NCI-H2227 treated with DMSO at 0.1 percent for 48 hours (cell line): ENCODE results near the gene CEMIP.

Experiments used
- DNase-seq: peaks from one replicate; lab custom pipeline; 2025; lab: John Stamatoyannopoulos, UW

The CEMIP gene

DNA sequence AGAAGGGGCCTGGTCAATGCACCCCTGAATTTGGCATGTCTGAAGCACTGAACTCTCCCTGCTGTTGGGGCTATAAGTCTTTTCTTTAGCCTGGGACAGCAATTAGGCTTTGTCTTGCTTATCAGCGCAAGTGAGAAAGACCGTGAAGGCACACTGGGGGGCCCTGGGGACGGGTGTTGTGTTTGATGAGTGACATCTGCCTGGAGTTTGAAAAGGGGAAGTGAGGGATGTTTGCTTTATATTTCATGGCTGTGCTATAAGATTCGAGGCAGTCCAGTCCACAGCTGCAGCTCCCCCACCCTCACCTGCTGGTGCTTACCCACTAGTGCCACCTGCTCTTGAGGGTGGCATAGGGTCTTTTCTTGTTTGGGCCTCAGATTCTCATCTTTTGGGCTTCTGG lies 44.8 kb downstream of the CEMIP start:
- DNase-seq: no peak

DNA sequence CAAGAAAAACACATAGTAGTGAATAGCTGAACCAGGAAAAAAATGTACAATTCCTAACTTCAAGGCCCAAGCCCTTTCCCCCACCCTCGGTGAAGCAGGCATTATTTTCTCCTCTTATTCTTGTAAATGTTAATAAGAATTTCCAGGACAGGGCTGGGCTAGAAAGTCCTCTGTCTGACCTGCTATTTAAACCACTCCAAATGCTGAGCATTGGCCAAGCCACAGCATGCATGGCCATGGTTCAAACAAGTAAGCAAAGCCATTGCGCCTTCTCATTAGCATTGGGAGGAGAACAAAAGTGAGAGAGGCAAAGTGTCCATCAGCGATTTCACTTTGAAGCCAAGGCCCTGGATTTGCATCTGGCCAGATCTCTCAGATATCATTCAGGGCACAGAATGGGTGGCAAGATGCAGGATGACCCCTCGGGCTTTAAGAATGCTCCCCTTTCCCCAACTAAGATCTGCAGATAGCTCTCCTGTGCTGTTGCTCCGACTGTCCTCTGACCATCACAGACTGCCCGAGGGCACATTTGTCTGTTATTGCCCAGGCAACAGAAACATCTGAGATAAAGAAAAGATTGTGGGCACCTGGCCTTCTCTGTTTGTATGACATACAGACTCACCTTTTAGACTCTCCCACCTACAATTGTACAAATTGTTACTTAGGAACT lies 46.3 kb downstream of the CEMIP start:
- DNase-seq: no peak

DNA sequence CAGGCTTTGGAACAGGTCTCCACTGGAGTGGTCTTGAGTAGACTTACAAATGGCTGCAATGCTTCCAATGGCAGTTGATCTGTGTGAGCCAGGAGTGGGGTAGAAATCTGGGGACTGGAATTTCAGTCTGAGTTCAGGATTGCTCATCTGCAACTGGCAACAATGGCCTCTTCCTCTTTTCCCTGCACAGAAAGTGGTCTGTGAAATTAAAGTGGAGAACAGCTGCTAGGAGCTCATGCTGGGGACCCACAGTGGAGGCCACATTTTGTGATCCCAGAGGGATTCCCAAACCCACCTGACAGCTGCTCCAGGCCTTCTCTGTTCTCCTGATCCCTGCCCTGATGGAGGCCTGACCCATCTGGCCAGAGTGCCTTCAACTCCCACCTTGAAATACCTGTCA lies 49.6 kb downstream of the CEMIP start:
- no peak for DNase-seq

DNA sequence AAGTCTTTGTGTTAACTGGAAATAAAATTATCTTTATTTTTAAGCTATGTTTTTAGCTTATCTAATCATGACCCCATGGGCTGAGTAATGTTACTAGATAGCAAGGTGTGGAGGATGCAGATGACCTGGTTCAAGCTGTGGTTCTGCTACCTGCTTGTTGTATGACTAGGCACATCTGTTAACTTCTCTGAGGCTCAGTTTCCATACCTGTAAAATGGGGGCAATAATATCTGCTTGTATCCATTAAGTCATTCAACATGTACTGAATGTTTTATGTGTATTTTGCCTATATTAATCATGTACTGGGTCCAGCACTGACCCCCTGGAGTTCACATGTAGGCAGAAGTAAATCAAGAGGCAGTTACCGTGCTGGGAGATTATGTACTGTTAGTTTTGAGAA lies 51.5 kb downstream of the CEMIP start:
- DNase-seq: no peak

DNA sequence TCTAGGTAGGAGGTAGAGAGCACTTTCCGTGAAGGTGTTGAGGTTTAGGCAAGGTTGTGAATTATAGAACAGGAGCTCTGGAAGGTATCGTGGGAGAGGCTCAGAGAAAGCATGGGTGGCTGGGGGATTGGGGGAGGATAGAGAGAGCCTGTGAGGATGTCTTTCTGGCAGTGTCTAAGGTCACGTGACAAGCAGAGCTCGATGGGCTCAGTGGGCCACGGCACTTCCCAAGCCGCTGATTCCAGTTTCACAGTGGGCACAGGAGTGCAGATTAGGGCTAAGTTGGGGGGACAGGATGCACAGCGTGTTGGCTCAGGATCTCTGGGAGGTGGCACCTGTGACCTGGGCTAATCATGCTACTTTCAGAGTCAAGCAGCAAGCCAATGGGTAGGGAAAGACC lies 52.0 kb downstream of the CEMIP start:
- DNase-seq: no peak

DNA sequence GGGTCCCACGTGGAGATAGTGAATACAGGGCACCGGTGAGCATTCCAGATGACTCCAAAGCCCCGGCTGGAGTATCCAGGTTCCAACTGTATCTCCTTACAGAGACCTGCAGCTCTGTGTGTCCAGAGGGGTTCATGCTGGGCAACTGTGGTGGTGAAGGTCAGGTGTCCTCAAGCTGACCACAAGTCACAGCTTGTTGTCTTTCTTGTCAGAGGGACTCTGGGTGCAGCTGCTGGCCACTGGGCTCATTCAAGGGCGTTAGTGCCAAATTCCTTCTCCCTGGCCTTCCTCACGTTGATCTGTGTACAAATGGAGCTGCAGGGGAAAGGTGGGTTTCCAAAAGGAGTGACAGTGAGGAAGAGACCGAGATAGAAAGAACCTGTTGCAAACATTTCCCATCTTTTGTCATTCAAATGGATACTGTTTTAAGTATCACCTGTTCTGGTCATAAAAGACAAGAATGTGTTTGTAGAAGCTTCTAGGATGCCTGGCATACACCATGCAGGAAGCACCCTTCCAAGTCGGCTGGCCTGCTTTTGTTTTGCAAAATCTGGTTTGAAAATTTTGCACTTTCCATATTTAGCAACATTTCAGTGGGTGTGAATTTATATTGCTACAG lies 52.5 kb downstream of the CEMIP start:
- no peak for DNase-seq

DNA sequence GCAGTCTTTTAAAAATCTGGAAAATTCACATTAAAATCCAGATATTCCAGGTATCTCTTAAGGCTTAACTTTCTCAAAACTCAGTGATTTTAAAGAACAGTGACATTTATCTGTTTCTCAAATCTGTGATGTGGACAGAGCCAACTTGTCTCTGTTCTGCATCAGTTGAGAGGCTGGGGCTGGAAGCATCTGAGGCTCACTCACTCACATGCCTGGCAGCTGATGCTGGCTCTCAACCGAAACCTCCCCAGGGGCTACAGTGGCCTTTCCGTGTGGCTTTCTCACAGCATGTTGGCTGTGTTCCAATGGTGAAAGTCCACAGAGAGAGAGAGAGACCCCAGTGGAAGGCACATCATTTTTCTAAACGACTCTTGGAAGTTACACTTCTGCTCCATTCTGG lies 53.5 kb downstream of the CEMIP start:
- no peak for DNase-seq

DNA sequence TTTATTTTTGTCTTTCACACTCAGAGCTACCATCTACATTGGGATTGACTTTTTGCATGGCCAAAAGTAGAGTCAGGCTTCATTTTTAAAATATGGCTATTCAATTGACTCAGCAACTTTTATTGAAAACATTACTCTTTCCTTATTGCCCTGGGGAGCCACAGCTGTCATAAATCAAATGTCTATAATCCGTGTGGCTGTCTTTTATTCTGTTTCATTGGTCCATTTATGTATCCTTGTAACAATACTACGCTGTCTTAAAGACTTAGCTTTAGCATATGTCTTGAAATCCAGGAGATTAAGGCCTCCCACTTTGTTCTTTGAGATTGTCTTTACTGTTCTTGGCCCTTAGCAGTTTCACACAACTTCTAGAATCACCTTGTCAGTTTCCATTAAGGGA lies 55.2 kb downstream of the CEMIP start:
- no peak for DNase-seq

DNA sequence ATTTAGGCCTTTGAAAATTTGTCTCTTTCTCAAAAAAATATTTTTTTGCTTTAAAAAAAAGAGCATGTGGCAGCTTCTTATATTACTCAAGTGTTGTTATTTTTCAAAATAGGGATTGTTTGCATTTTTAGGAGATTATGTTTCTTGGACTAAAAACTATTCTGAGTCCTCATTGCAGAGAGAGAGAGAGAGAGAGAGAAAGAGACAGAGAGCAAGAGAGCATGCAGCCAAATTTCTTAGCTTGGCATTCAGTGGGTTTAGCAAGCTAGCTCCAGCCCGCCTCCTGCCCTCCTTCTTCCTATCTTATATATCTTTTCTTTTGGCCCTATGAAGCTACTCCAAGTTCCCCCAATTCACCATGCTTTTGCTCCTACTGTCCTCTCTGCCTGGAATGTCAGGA lies 55.7 kb downstream of the CEMIP start:
- DNase-seq: no peak

DNA sequence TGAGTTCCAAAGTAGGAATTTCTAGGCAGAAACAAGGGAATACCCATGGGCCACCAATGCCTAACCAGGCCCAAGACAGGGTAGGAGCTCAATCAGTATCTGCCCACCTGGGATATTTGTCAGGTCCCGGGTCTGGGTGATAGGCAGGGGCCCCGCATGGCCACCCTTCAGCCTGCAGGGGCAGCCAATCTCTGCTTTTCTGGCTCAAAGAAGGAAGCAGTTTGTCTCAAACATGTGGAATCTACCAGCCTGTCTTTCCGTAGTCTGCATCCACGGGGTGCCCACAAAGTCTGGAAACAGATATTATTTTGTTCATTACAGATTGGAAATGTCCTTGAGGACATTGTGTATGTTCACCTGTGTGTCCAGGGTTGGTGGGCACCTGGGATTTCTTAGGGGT lies 56.2 kb downstream of the CEMIP start:
- no peak for DNase-seq

DNA sequence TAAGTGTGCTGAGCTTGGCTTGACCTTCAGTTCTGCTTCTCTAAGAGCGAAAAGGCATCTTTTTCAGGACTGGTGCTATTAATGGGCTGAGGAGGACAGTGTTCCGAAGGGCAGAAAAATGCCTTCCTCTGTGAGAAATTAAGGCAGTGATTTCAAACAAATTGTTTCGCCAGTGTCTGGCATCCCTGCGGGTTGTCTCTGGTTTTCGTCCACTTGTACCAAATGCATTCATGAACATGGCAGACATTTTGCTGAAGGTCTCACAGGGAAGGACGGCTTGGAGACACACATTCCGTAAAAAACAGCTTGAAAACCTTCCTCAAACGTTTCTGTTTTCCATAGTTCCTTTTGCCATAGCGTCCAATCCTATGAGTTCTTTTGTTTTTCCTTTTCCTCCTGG lies 57.1 kb downstream of the CEMIP start:
- DNase-seq: no peak

DNA sequence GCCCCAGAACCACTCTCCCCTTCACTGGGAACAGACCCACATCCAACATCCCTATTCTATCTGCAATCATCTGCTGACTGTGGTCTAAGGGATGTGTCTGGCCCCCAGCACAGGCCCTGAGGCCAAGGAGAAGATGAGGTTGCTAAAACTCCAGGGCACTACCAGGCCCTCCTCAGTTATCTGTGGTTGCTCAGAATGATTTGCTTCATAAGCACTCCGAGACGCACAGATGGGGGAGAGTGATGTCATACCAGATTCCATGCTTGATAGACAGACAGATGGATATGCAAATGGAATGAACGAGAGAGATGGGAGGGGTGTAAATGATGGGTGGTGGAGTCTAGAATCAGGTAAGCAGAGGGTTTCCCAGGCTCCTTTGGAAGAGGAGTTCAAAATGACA lies 57.8 kb downstream of the CEMIP start:
- DNase-seq: no peak

DNA sequence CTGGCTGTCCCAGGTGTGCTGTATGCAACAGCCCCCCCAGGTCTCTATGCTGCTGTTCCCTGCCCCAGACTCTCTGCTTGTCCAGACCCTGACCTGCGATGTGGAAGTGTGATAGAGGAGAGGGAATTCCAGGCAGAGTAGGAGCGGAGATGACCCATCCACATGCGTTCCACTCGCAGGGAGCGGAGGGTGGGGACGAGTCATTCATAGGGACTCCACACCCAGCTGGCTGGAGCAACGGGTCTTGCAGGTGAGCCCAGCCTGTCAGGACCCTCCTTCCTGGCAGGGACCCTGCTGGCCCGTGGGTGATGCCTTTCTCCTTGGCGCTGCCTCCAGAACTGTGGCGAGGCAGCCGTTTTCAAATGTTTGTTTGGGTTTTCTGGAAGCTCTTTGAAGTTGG lies 58.8 kb downstream of the CEMIP start:
- DNase-seq: no peak

DNA sequence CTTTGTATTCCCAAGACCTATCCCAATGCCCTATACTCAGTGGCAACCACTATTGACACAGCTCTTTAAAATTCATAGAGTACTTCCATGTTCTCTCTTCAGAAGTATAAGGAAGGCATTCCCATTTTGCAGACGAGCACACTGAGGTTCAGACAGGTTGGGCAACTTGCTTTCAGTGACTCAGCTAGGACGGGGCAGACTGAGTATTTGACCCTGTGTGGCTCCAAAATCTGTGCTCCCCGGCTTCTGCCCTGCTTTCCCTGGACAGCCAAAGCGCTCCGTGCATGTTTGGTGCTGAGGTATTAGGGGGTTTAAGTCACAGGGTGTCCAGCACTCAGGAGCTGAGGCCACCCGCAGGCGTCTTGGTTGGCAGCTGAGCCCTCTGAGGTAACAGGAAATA lies 59.5 kb downstream of the CEMIP start:
- no peak for DNase-seq

DNA sequence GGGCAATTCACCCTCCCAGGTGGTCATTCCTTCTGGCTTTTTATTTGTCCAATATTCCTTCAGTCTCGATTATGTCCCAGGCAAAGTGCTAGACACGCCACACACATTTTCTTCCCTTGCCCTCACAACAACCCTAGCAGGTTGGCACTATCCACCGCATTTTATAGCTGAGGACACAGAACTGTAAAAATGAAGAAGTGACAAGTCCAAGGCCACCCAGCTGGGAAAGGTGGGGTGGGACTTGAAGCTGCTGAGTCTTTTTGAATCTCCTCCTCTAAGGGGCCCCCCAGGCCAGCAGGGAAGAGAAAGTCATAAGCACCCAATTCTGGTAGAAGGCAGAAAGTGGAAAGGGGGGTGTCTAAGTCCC lies 60.6 kb downstream of the CEMIP start:
- no peak for DNase-seq

DNA sequence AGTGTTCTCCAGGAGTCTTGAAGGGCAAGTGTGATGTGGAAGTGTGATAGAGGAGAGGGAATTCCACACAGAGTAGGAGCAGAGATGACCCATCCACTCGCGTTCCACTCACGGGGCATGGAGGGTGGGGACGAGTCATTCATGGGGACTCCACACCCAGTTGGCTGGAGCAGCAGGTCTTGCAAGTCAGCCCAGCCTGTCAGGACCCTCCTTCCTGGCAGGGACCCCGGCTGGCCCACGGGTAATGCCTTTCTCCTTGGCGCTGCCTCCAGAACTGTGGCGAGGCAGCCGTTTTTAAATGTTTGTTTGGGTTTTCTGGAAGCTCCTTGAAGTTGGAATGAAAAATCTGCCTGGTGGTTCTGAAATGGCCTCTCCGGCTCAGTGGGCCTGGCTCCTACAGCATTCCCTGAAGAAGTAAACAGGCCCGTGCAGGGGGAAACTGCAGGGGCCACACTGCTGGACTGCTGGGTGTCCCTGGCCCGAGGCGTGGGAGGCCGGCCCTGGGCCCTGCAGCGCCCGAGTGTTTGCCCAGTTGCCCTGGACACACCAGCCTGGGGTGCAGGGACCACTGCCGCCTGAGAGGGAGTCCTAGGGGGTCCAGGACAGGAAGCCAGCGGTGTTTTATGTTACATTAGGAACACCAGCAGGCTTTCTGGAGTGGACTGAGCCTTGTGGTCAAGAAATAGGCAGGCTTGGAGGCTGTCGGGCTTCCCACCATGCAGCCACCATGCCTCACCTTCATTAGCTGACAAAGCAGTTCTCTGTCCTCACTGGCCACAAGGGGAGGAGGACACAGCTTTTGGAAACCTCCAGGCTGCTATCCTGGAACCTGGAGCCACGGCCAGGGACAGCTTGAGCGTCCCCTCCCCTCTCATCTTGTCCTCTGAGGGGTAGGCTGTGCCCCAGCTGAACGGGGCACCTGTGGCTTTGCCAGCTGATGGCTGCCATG lies 61.3 kb downstream of the CEMIP start:
- no peak for DNase-seq

DNA sequence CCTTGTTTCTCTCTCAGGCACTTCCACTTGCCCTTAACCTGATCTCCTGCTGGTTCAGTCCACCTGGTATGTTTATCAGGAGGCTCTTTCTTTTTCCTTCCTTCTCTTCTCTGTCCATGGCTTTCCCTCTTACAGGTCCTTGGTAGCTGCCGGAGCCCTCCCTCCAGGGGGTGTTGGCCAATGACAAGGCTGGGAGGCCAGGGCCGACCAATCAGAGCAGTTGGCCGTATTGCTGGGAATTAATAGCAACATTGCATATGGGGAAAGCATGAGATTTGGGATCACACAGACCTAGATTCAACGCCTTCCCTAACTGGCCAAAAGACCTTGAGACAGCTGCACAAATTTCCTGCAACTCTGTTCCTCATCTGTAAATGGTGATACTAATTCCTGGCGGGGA lies 62.4 kb downstream of the CEMIP start:
- no peak for DNase-seq

DNA sequence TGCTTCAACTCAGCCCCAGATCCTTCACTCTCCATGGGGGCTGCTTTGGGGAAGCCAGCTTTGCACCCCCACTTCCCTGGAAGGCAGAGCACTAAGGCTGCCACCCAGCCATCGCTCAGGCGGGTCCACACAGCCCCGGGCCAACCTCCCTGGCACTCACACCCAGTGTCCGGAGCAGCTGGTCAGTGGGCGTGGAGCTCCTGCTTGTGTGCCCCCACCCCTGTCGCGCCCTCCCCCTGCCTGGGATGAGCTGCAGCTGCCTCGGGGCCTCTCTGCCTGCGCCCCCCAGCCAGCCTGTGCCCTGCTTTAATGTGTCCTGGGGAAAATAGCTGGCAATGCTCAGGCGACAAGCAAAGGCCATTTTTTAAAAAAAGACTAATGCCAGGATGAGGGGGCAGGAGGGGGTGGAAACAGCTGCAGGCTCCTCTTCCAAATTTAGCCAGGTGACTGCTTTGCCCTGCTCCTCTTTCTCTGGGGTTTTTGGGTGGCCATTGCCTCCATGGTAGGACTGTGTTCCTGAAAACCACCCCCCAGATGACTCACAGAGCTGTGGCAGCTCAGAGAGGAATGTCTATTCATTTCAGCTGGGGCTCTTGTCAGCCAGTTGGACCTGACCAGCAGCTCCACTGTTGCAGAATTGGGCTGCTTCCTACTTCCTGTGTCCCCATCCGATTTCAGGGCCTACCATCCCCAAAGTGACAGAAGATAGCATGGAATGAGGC lies 65.0 kb downstream of the CEMIP start:
- DNase-seq: no peak

DNA sequence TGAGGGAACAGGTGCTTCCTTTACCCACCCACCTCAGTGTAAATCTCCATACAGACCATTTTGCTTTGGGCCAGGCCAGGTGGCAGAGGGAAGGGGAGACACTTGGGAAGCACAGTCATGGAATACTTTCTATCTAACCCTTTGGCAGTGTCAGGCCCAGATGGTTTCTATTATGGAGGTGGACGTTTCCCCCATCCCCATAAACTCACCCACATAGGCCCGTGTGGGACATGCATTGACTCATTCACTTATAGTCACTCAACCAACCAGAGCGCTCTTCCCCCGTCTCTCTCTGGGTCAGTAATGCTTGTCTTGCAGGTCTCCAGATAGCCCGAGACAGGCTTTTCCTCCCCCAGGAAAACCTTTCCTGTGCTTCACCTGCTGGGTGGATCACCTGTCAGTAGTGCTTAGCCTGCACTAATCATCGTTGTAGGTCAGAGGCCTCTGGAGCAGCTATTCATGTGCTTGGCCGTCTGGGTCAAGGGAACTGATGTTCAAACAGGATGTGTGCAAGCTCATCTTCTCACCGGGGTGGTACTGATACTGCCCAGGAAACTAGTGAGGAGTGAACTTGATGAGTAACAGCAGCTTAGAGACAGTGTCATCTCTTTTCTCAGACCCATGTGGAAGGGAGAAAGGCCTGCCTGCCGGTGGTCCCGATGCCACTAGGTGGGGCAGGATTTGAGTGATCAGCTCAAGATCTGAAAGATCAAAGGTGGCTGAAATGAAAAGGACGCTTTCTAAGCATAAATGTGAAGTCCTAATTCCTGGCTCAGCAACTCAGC lies 67.1 kb downstream of the CEMIP start:
- no peak for DNase-seq

DNA sequence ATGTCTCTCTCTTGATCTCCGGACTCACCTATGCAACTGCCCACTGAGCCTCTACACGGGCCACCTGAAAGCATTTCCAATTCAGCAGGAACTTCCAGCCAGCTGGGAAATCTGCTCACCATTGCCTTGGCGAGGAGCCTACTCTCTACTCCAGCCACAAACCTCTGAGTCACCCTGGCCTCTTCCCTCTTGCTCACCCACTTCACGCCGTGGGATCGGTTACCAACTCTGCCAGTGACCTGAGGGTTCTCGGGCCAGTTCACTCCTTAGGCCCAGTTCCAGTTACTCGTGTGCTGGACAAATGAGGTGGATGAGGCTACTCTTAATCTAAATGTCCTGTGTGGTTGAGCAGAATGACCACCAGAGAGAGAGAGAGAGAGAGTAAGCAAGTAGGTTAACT lies 70.1 kb downstream of the CEMIP start:
- DNase-seq: no peak

DNA sequence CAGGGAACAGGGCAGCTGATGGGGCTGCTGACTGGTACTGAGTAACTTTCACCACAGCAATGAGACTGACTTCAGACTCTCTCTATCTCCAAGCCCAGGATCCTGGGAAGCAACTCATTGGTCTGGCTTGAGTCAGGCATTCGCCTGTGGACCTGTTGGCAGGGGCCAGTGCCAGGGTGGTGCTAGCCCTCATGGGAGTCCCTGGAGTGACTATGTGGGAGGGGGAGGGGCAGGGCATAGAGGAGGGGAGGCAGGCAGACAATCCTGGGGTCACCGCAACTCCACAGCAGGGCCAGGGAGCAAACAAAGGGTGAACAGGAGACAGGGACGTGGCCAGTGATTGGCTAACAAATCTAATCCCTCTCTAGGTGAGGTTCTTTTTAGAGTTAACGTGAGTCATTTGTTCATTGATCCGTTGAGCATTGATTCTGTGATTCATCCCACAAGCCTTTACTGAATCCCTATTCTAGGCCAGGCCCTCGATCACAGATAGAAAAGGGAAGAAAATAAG lies 71.8 kb downstream of the CEMIP start:
- DNase-seq: no peak

DNA sequence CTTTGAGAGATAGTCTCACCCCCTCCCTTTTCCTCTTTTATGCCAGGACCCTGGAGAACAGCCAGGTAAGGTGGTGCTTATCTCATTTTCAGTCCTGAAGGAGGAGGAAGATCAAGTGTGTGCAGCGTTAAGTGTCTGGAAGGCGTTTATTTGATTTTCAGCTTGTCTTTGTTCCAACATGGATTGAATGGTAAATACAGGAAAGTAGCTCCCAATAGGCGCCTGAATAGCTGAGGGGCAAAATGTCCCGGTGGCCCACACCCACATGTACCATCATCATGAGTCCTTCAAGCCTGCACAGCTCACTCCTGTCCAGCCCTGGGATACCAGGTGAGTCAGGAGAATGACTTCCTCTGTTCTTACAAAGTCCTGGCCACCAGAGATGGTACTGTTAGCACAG lies 73.5 kb downstream of the CEMIP start:
- no peak for DNase-seq
